Natural killer cell (primary cell): ENCODE data around the gene CACNA1C. TPM values are rescaled to one million over a fixed set of nuclear protein-coding genes. Genes with fewer than 3 reads are reported as not detected.

Source experiments
- ATAC-seq, 3 donors: fragments of 150-1000 bp in 2 of 3; fragments of 200-7000 bp in 1 of 3; cut with Tn5 transposase; 1 replicate in 1 of 3; 2 replicates in 2 of 3; pipeline ENCODE4 v1.10.0; 2021; ENCODE audit warnings: mild to moderate bottlenecking in 2 of 3, moderate library complexity in 2 of 3
- DNase-seq, 2 donors: peaks; one replicate each; pipeline versions ENCODE4 v3.0.0 to v3.0.0-alpha.2; 2013 to 2021; ENCODE audit warnings: mixed read lengths in 1 of 2
- H3K27ac ChIP-seq: one replicate; pipeline ENCODE4 v1.5.1; 2013; ENCODE audit warnings: mild to moderate bottlenecking, low read length
- H3K27me3 ChIP-seq: one replicate; pipeline ENCODE4 v1.6.1; 2013; ENCODE audit warnings: low read length; ENCODE audit not compliant: control insufficient read depth, insufficient read depth
- H3K36me3 ChIP-seq: one replicate; pipeline ENCODE4 v1.6.1; 2013; ENCODE audit warnings: low read length; ENCODE audit not compliant: control insufficient read depth, insufficient read depth
- H3K4me1 ChIP-seq: one replicate; pipeline ENCODE4 v1.6.1; 2013; ENCODE audit warnings: low read length; ENCODE audit not compliant: control insufficient read depth, insufficient read depth
- H3K4me3 ChIP-seq: one replicate; pipeline ENCODE4 v1.5.1; 2013; ENCODE audit warnings: low read length
- H3K9me3 ChIP-seq: one replicate; pipeline ENCODE4 v1.6.1; 2013; ENCODE audit warnings: low read length; ENCODE audit not compliant: control insufficient read depth, insufficient read depth
- H3K27ac Mint-ChIP-seq, 2 donors: one replicate each; pipeline ENCODE4 v1.8.0; 2022; ENCODE audit warnings: mild to moderate bottlenecking in 2 of 2, mixed read lengths in 2 of 2, moderate library complexity in 1 of 2
- H3K27me3 Mint-ChIP-seq, 2 donors: one replicate each; pipeline ENCODE4 v1.8.0; 2022; ENCODE audit warnings: low read depth in 2 of 2, mixed read lengths in 2 of 2
- H3K36me3 Mint-ChIP-seq: one replicate; pipeline ENCODE4 v1.8.0; 2022; ENCODE audit warnings: mixed read lengths
- H3K4me1 Mint-ChIP-seq, 2 donors: one replicate each; pipeline ENCODE4 v1.8.0; 2022; ENCODE audit warnings: mixed read lengths in 2 of 2
- H3K4me3 Mint-ChIP-seq: one replicate; pipeline ENCODE4 v1.8.0; 2022; ENCODE audit warnings: mild to moderate bottlenecking, moderate library complexity, mixed read lengths
- H3K9me3 Mint-ChIP-seq, 2 donors: one replicate each; pipeline ENCODE4 v1.8.0; 2022; ENCODE audit warnings: mixed read lengths in 2 of 2
- CTCF ChIP-seq: fragments of 200-600 bp; IDR thresholded peaks from one replicate; pipeline ENCODE4 v1.8.0; 2022; ENCODE audit warnings: antibody characterized with exemption
- WGBS: methylation state at CpG from one replicate; pipeline ENCODE4 v1.1.7; 2013; ENCODE audit warnings: missing lambda C conversion rate; ENCODE audit not compliant: insufficient coverage; 5-methylcytosine and 5-hydroxymethylcytosine counted together
- intact Hi-C: fragments of 100-400 bp; cut with micrococcal nuclease; formaldehyde crosslinking; loops from one replicate; pipeline ENCODE4 v1.14.2; 2022
- total RNA-seq, 4 donors: library from RNA; stranded (reverse); fragments of 120-200 nt in 1 of 4; gene quantifications; one replicate each; pipeline versions ENCODE4 v1.2.3 to v1.2.4, GENCODE V29; 2013 to 2022

The CACNA1C gene
- total RNA-seq, 3 donors from 2014 or later (not counting 1 experiment from before 2014, with no cell fraction given) = 0.07 to 0.35 (median 0.08) TPM

- intact Hi-C loops = no loop called here
- no peak overlapping the region for H3K27ac ChIP-seq
- peaks cover under 1 to 4% of the 10 kb centered on the region in 2 donors for H3K27me3 Mint-ChIP-seq
- DNase-seq = no peak
- H3K4me3 Mint-ChIP-seq = no peak overlapping the region
- H3K27me3 ChIP-seq = no peaks in the 10 kb centered on the region
- no peaks in the 10 kb centered on the region for H3K9me3 ChIP-seq
- H3K36me3 Mint-ChIP-seq = no peaks in the 10 kb centered on the region
- H3K4me1 ChIP-seq = no peaks in the 10 kb centered on the region
- no peak for ATAC-seq
- WGBS = 76% methylated on average over 15 of the region's 15 CpGs
- no peak for TF ChIP-seq CTCF
- no peak overlapping the region for H3K27ac Mint-ChIP-seq
- H3K9me3 Mint-ChIP-seq = no peaks in the 10 kb centered on the region
- H3K4me3 ChIP-seq = no peak overlapping the region
- H3K36me3 ChIP-seq = no peaks in the 10 kb centered on the region
- H3K4me1 Mint-ChIP-seq = no peaks in the 10 kb centered on the region
These were observed 258.4 kb downstream of the CACNA1C start for GRCh38 chr12:2311020-2311778.

- no peaks in the 10 kb centered on the region for H3K9me3 ChIP-seq
- H3K36me3 ChIP-seq = no peaks in the 10 kb centered on the region
- no peaks in the 10 kb centered on the region for H3K27me3 ChIP-seq
- Mint-ChIP-seq H3K4me1 (no peaks in the 10 kb centered on the region), H3K9me3 (no peaks in the 10 kb centered on the region), H3K4me3 (no peak overlapping the region), H3K27me3 (peaks cover 0 to 4% of the 10 kb centered on the region in 2 donors), H3K36me3 (no peaks in the 10 kb centered on the region), H3K27ac (no peak overlapping the region)
- 93% methylated on average over 7 of the region's 7 CpGs for WGBS
- intact Hi-C loops = no loop called here
- H3K4me1 ChIP-seq = no peaks in the 10 kb centered on the region
- ATAC-seq (no peak), DNase-seq (no peak)
- no peak overlapping the region for H3K27ac ChIP-seq
- H3K4me3 ChIP-seq = no peak overlapping the region
- no peak for TF ChIP-seq CTCF
These were observed 259.4 kb downstream of the CACNA1C start for GRCh38 chr12:2312175-2312574.

- DNase-seq = no peak
- no peak overlapping the region for H3K4me3 Mint-ChIP-seq
- H3K27ac Mint-ChIP-seq = no peak overlapping the region
- no peaks in the 10 kb centered on the region for H3K36me3 Mint-ChIP-seq
- no peaks in the 10 kb centered on the region for H3K27me3 ChIP-seq
- peaks cover 0 to 4% of the 10 kb centered on the region in 2 donors for H3K27me3 Mint-ChIP-seq
- H3K36me3 ChIP-seq = no peaks in the 10 kb centered on the region
- H3K4me1 ChIP-seq = no peaks in the 10 kb centered on the region
- no peaks in the 10 kb centered on the region for H3K4me1 Mint-ChIP-seq
- no peak overlapping the region for H3K27ac ChIP-seq
- H3K4me3 ChIP-seq = no peak overlapping the region
- 100% methylated on average over 1 of the region's 1 CpG for WGBS
- TF ChIP-seq CTCF = no peak
- ATAC-seq = no peak
- intact Hi-C loops = no loop called here
- H3K9me3 ChIP-seq = no peaks in the 10 kb centered on the region
- H3K9me3 Mint-ChIP-seq = no peaks in the 10 kb centered on the region
These were observed 260.0 kb downstream of the CACNA1C start for GRCh38 chr12:2312770-2313169.

DNA sequence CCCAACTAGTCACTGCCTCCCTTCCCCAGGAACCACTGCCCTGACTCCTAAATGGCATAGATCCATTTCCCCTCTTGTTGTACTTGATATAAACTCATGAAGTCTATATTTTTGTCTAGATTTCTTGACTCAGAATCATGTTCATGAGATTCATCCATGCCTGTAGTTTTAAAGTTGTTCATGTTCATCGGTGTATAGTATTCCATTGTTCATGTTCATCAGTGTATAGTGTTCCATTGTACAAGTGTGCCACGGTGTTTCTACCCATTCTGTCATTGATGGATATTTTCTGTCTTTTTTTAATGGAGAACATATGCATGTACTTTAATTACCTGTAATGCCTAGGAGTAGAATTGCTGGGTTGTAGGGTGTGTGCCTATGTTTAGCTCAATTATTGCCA is 261.7 kb downstream of the CACNA1C start:
- H3K27me3 Mint-ChIP-seq = no peaks in the 10 kb centered on the region
- no peaks in the 10 kb centered on the region for H3K36me3 Mint-ChIP-seq
- Histone ChIP-seq H3K27ac (no peak overlapping the region), H3K4me3 (no peak overlapping the region), H3K4me1 (no peaks in the 10 kb centered on the region), H3K36me3 (no peaks in the 10 kb centered on the region), H3K27me3 (no peaks in the 10 kb centered on the region), H3K9me3 (no peaks in the 10 kb centered on the region)
- no peak for DNase-seq
- no peaks in the 10 kb centered on the region for H3K9me3 Mint-ChIP-seq
- no peak for TF ChIP-seq CTCF
- WGBS = 100% methylated on average over 2 of the region's 2 CpGs
- no peak overlapping the region for H3K27ac Mint-ChIP-seq
- no peak overlapping the region for H3K4me3 Mint-ChIP-seq
- intact Hi-C loops = no loop called here
- no peaks in the 10 kb centered on the region for H3K4me1 Mint-ChIP-seq
- no peak for ATAC-seq
